CD4-positive, alpha-beta T cell treated with Interleukin-2 at 100 ng/mL for 4 hours (primary cell): ENCODE measurements around the gene ALG14.
"Not testable (repeated sequence)": the region's sequence is repeated elsewhere in the genome, so short reads cannot be mapped to it uniquely, and the experiment has no call there.

ENCODE experiments used
- DNase-seq: peaks from one replicate; pipeline ENCODE4 v3.0.0-alpha.2; 2020; ENCODE audit warnings: low spot score

Gene ALG14

DNA sequence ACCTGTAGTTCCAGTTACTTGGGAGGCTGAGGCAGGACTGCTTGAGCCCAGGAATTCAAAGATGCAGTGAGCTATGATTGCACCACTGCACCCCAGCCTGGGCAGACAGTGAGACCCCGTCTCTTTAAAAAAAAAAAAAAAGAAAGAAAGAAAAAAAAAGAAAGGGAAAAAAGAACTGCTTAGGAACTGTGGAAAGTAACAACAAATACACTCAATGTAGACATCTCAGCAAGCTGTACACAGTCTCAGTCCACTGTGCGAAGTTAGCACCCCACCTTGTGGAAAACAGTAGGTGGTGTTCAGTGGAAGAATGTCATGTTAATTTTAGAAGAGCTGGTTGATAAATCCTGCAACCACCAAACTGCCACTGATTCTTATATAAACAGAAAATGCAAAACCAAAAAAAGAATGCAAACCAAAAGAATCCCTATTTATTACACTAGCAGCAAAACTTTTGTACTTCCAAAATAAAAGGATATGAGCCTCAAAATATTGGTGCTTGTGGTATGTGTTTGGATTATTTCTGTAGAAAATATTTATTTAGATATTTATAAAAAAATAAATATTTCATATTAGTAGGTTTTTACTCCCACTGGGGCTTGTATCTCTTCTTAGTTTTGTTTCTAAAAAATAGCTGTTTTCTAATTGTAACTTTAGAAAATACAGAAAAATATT, 31.1 kb downstream of the ALG14 start:
- no peak for DNase-seq

- no peak for DNase-seq
These were observed 32.7 kb downstream of the ALG14 start for GRCh38 chr1:95040032-95040525.

GRCh38 chr1:95039360-95040031, 33.3 kb downstream of the ALG14 start:
- DNase-seq: no peak

GRCh38 chr1:95035536-95035935, 37.2 kb downstream of the ALG14 start:
- no peak for DNase-seq

- no peak for DNase-seq
These were observed 38.2 kb downstream of the ALG14 start for GRCh38 chr1:95034506-95034905.

DNA sequence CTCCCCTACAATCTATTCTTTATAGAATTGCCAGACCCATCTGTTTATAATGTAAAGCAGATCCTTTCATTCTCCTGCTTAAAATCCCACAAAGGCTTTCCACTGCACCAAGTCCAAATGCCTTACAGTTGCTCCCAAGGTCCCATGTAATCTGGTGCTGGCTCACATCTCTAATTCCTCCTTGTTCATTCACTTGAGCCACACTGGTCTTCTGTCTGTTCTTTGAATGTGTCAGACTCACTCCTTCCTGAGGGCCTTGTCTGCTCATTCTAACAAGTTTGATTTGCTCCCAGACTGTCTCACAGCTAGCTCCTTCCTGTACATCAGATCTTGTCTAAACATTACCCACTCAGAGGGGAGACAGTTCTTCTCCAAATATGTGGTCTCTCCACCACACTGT, 38.9 kb downstream of the ALG14 start:
- no peak for DNase-seq

GRCh38 chr1:95029532-95029931, 43.2 kb downstream of the ALG14 start:
- DNase-seq: no peak

DNA sequence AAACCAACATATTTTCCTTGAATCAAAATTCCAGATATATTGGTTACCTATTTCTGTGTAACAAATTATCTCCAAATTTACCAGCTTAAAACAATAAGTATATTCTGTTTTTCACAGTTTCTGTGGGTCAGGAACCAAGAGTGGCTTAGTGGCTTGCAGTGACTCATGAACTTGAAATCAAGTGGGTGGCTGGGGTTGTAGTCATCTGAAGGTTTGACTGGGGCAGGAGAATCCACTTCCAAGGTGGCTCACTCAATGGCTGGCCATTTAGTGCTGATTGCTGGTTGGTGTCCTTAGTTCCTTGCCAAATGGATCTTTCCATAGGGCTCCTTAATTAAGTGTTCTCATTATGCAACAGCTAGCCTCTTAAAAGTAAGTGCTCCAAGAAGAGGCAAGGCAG, 43.8 kb downstream of the ALG14 start:
- DNase-seq: no peak

DNA sequence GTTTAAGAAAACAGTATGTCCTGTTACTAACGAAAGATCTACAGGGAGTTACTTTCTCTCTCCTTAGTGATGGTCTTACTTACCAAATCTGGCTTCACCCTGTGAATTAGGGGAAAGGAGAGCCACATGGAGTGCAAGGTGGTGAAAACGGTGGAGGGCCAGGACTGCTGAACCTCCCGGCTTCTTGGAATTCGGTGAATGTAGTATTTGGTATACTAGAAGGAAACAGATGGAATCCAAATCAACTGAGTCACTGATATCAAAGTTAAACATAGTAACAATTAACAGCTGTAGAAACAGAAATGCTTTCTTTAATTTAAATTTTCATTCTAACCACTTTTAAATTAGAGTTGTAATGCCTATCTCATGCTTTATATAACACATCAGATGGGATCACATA, 45.7 kb downstream of the ALG14 start:
- no peak for DNase-seq

DNA sequence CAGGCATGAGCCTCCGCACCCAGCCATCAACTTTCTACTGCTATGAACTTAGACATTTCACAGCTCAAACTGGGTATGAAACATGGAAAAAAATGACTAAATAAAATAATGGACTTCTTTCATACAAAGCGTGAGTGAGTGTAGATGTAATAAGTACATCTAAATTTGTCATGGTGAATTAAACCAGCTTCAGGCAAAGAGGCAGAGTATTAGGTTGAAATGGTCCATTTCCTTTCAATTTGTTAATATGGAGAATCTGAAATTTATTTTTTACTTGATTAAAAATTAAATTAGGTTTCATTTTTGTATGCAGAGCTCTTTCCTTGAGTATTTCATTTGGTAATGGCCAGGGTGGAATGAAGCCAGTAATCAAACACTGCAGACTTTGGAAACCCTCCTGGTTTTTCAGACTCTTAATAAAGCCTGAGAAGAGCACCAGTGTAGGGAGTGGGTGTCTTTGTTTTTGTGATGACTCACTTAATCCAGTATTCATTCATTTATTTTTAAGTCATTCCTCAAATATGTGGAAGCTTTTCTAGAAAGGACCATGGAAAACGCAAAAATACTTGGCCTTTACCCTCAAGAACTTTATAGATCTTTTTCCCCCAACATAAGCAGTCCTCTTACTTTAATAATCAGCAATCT, 49.2 kb downstream of the ALG14 start:
- DNase-seq: no peak

DNA sequence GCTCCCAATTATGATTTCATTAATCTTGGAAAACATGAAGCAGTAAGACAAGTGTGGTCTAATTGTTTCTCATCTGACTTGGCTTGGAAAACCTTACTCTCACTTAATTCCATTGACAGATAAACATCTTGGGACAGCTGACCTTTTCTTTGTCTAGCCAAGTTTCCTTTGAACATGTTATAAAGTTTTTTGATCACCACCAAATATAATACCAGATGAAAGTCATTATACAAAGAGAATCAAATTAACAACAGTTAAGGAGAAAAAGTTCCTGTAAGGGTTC, 50.2 kb downstream of the ALG14 start:
- no peak for DNase-seq

DNA sequence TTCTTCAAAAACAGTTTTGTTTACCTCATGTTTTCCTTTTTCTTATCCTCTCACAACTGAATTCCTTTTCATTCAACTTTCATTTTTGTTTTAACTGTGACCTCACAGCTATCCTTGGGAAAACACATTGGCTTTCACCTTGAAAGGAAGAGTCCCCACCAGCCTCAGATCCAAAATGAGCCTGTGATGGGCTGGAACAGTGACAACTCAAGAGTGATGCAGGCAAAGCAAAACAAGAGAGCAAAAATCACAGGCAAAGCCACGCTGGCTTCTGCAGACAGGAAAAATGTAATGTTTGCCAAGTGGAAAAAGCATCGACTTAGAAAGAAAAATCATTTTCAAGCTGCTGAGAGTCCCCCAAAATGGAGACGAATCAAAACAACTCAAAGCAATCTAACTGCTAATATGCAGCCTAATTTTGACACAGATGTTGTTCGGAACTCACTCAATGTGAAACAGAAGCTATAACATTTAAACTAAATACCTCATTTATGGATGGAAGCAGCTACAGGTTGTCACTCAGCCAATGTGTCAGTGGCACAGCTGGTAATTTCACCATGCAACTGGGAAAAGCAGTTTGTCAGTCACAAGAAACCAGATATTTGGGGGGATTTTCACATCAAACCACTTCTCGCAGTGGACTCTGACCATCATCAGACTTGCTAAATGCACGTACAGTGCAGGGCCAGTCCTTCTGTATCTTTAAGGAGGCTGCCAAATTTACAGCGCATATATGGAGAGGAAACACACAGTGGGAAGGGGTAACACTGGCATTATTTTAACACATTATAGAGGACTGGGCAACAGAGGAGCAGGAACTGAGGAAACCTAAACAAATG, 50.7 kb downstream of the ALG14 start:
- DNase-seq: no peak

- DNase-seq: no peak
These were observed 51.6 kb downstream of the ALG14 start for GRCh38 chr1:95021119-95021518.

- DNase-seq: not testable (repeated sequence)
These were observed 53.3 kb downstream of the ALG14 start for GRCh38 chr1:95019466-95019865.

GRCh38 chr1:95018602-95019369, 54.0 kb downstream of the ALG14 start:
- no peak for DNase-seq

GRCh38 chr1:95017775-95018174, 55.0 kb downstream of the ALG14 start:
- no peak for DNase-seq

DNA sequence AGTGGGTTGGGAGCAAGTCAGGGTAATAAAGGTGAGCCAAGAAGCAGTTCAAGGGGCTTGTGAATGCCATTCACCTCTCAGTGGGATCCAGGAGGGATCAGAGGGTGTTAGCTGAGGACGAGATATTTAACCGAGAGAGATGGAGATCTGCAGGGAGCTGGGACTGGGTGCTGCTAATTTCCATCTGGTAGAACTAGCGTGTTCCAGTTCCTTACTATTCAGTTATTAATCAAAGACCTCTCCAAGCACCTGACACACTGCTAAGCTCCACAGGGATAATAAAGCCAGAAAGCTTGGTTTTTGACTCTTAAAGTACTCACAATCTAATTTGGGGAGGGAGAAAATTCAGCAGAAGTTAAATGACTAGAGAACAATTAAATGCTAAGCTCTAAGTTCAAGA, 57.7 kb downstream of the ALG14 start:
- DNase-seq: no peak

- no peak for DNase-seq
These were observed 58.7 kb downstream of the ALG14 start for GRCh38 chr1:95013950-95014574.

DNA sequence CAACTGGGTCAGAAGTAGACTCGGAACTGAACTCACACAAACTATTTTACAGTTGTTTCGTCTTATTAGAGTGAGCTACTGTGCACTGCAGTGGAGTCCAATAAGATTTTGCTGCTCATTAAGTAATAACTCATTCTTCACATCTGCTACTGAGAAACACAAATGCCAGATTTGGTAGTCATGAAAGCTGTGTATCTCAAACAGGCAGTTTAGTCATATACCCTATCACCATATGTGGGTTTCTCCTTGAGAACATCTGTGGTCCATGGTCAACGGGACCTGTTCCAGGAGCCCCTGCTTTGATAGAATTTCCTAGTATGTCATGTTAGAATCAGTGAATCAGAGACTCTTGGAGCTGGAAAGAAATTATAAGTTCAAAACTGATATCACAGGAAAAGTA, 60.4 kb downstream of the ALG14 start:
- no peak for DNase-seq

- no peak for DNase-seq
These were observed 62.6 kb downstream of the ALG14 start for GRCh38 chr1:95010158-95010557.

DNA sequence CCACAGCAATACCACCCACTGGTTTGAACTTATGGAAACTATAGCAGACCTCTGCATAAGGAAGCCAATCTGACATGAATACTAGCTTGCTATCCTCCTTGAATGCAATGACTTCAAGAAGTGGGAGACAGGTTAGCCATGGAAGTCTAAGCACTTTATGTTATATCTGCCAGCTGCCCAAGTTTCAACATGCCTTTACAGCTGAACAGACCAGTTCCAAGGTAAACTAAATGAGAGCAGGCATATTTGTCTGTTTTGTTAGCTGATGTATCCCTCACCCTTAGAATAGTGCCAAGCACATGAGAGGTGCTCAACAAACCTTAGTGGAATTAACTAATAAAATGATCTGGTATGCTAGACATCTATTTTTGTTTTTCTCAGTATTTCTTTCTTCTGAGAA, 65.1 kb downstream of the ALG14 start:
- no peak for DNase-seq
